Muscle of arm (tissue), 12 donors: ENCODE results near the gene PRKX. TPM values are rescaled to one million over a fixed set of nuclear protein-coding genes. Genes with fewer than 3 reads are reported as not detected.
"Not testable (repeated sequence)": the region's sequence is repeated elsewhere in the genome, so short reads cannot be mapped to it uniquely, and the experiment has no call there.

Experiments used
- DNase-seq: peaks from one replicate; pipeline ENCODE4 v3.0.0-alpha.2; 2013
- polyA plus RNA-seq, 12 donors: library from polyadenylated mRNA; unstranded; fragments of 120-200 nt; gene quantifications; one replicate each; pipeline ENCODE4 v1.2.1, GENCODE V29; 2013; ENCODE audit not compliant: insufficient read length in 12 of 12

The PRKX gene
- polyA plus RNA-seq, 12 donors, result 6.9 to 27.9 (median 9.6) TPM; not detected in 1

GRCh38 chrX:3659761-3660160, 53.7 kb downstream of the PRKX start:
- no peak for DNase-seq

GRCh38 chrX:3655181-3655580, 58.3 kb downstream of the PRKX start:
- DNase-seq, result no peak

- no peak for DNase-seq
These were observed 60.3 kb downstream of the PRKX start for GRCh38 chrX:3653111-3653510.

- DNase-seq, result peak; percentile 26
These were observed 62.2 kb downstream of the PRKX start for GRCh38 chrX:3651277-3651676.

GRCh38 chrX:3648084-3648483, 65.4 kb downstream of the PRKX start:
- DNase-seq, result no peak

GRCh38 chrX:3639858-3640631, 73.4 kb downstream of the PRKX start:
- not testable (repeated sequence) for DNase-seq

GRCh38 chrX:3639236-3639635, 74.2 kb downstream of the PRKX start:
- no peak for DNase-seq

- peak; percentile 61 for DNase-seq
These were observed 75.1 kb downstream of the PRKX start for GRCh38 chrX:3638280-3638873.

GRCh38 chrX:3636803-3637202, 76.6 kb downstream of the PRKX start:
- no peak for DNase-seq

GRCh38 chrX:3631196-3631595, 82.3 kb downstream of the PRKX start:
- DNase-seq, result no peak

GRCh38 chrX:3627594-3627993, 85.9 kb downstream of the PRKX start:
- DNase-seq, result no peak

- no peak for DNase-seq
These were observed 92.0 kb downstream of the PRKX start for GRCh38 chrX:3621414-3621813.

GRCh38 chrX:3611744-3612143, 101.7 kb downstream of the PRKX start:
- DNase-seq, result not testable (repeated sequence)

- DNase-seq, result no peak
These were observed 103.6 kb downstream of the PRKX start for GRCh38 chrX:3609810-3610209.

GRCh38 chrX:3603026-3603661, 110.3 kb downstream of the PRKX start:
- DNase-seq, result no peak

- DNase-seq, result peak; percentile 55
These were observed 113.5 kb downstream of the PRKX start for GRCh38 chrX:3599802-3600430.

- peak; percentile 66 for DNase-seq
These were observed 114.7 kb downstream of the PRKX start for GRCh38 chrX:3598709-3599108.

- DNase-seq, result no peak
These were observed 115.3 kb downstream of the PRKX start for GRCh38 chrX:3598046-3598605.

- DNase-seq, result no peak
These were observed 121.3 kb downstream of the PRKX start for GRCh38 chrX:3592184-3592583.

- DNase-seq, result no peak
These were observed 124.0 kb downstream of the PRKX start for GRCh38 chrX:3589474-3589873.

- no peak for DNase-seq
These were observed 127.7 kb downstream of the PRKX start for GRCh38 chrX:3585719-3586118.

GRCh38 chrX:3584415-3584996, 128.9 kb downstream of the PRKX start:
- DNase-seq, result no peak
